Peyer's patch (tissue), 4 donors: Measurements from ENCODE around the gene CEP164.

Experiments
- POLR2A ChIP-seq, 2 donors: fragments of 450-650 bp; IDR thresholded peaks; one replicate each; pipeline ENCODE4 v1.5.1; 2017; ENCODE audit warnings: antibody characterized with exemption in 2 of 2, mild to moderate bottlenecking in 2 of 2, moderate library complexity in 2 of 2
- TF ChIP-seq, protein P1 (sequence below), 6 experiments: fragments of 450-650 bp in 4 of 6; fragments of 200-600 bp in 2 of 6; sonication (generic) in 1 of 6; IDR thresholded peaks; one replicate each; pipeline ENCODE4 v1.5.1; 2017 to 2019; ENCODE audit warnings: antibody characterized with exemption in 6 of 6, mild to moderate bottlenecking in 3 of 6, moderate library complexity in 1 of 6

DNA sequence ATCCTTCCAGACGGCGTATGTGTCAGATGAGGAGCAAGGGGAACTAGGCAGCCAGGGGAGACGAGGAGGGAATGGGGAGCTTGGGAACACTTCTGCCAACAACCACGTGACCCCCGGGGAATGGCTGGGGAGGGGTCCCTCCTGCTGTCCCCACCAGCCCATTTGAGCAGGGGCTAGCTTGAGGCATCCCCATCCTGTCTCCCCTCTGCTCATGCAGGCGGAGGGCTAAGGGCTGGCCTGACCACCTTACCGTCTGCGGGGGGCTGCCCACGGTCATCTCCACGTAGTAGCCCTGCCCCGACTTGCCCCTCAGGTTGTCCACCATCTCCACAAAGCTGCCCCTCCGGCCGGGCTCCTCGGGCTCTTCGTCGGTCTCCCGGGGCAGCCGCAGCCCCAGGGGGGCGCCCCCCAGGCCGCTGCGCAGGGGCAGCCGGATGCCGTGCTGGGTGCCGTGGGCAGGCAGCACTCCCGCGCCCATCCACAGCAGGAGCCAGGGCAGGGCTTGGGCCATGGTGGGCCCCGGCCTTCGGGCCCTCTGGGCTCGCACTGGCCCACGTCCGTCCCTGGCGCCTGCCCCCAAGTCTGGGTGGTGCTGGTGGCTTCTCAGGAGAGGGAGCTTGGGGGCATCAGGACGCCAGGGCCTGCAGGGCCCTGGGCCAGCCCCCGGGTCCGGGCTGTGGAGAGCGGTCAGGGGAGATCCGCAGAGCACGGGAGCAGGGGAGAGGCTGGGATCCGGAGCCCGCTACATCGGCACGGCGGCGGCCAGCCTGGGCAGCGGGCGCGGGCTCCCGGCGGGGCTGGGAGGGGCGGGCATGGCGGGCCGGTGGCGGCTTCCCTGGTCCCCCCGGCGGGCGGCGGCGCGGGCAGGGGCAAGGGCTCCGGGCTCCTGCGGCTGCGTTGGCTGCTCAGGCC is 12.1 kb upstream of the CEP164 start:
- TF ChIP-seq, protein P1, sequence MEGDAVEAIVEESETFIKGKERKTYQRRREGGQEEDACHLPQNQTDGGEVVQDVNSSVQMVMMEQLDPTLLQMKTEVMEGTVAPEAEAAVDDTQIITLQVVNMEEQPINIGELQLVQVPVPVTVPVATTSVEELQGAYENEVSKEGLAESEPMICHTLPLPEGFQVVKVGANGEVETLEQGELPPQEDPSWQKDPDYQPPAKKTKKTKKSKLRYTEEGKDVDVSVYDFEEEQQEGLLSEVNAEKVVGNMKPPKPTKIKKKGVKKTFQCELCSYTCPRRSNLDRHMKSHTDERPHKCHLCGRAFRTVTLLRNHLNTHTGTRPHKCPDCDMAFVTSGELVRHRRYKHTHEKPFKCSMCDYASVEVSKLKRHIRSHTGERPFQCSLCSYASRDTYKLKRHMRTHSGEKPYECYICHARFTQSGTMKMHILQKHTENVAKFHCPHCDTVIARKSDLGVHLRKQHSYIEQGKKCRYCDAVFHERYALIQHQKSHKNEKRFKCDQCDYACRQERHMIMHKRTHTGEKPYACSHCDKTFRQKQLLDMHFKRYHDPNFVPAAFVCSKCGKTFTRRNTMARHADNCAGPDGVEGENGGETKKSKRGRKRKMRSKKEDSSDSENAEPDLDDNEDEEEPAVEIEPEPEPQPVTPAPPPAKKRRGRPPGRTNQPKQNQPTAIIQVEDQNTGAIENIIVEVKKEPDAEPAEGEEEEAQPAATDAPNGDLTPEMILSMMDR (IDR thresholded peaks at IDR 0.05): no peak
- TF ChIP-seq POLR2A (IDR thresholded peaks at IDR 0.05): no peak
